Measurements from ENCODE around the gene DLGAP4. TPM values are rescaled to one million over a fixed set of nuclear protein-coding genes. Genes with fewer than 3 reads are reported as not detected.

The DLGAP4 gene
- total and polyA plus RNA-seq, 9 donors = 18.2 to 75.9 (median 53.1) TPM

DNA sequence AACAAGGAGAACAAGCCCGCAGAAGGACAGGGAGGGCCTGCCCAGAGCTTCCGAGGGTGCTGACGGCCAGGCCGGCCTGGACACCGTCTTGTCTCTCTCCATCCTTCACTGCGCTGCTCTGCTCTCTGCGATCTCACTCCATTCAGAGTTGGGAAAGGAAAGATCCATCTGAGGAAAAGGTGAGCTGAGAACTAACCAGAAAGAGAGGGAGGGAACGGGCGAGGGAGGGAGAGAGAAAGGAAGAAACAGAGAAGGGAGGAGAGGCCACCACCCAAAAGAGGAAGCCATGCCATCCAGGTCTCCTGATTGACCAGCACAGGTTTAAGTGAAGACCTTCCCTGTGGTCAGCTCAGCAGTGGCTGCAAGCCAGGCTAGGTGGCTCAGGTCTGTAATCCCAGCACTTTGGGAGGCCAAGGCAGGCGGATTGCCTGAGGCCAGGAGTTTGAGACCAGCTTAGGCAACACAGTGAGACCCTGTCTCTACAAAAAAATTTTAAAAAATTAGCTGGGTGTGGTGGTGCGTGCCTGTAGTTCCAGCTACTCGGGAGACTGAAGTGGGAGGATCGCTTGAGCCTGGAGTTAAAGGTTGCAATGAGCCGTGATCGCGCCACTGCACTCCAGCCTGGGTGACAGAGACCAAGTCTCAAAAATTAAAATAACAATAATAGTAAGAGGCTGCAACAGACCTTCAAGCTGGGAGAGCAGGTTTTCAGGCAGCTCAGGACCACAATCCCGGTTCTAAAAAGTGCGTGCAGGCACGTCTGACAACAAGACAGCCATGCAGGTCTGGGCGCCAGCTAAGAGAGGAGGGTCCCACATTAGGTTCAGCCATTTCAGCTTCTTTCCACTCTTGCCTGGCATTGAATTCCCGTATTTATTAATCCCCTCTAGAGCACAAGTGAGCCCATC lies 34.2 kb upstream of the DLGAP4 start:
- Histone ChIP-seq H3K4me1 (ENCODE audit: insufficient read depth) (no peaks in the 10 kb centered on the region), H3K27ac (no peak overlapping the region), H3K36me3 (no peaks in the 10 kb centered on the region), H3K27me3 (no peaks in the 10 kb centered on the region), H3K4me3 (no peak overlapping the region), H3K9me3 (no peaks in the 10 kb centered on the region)
- intact Hi-C loops (cut with DNase I) = no loop called here
- 87 to 89% (median 88%) methylated on average over 21 of the region's 21 CpGs for WGBS, 3 donors
- TF ChIP-seq EP300 (IDR thresholded peaks at IDR 0.05) = no peak
- TF ChIP-seq POLR2A (IDR thresholded peaks at IDR 0.05) = no peak
- TF ChIP-seq, protein P1, sequence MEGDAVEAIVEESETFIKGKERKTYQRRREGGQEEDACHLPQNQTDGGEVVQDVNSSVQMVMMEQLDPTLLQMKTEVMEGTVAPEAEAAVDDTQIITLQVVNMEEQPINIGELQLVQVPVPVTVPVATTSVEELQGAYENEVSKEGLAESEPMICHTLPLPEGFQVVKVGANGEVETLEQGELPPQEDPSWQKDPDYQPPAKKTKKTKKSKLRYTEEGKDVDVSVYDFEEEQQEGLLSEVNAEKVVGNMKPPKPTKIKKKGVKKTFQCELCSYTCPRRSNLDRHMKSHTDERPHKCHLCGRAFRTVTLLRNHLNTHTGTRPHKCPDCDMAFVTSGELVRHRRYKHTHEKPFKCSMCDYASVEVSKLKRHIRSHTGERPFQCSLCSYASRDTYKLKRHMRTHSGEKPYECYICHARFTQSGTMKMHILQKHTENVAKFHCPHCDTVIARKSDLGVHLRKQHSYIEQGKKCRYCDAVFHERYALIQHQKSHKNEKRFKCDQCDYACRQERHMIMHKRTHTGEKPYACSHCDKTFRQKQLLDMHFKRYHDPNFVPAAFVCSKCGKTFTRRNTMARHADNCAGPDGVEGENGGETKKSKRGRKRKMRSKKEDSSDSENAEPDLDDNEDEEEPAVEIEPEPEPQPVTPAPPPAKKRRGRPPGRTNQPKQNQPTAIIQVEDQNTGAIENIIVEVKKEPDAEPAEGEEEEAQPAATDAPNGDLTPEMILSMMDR (IDR thresholded peaks at IDR 0.05) = no peak
- no peak for DNase-seq

DNA sequence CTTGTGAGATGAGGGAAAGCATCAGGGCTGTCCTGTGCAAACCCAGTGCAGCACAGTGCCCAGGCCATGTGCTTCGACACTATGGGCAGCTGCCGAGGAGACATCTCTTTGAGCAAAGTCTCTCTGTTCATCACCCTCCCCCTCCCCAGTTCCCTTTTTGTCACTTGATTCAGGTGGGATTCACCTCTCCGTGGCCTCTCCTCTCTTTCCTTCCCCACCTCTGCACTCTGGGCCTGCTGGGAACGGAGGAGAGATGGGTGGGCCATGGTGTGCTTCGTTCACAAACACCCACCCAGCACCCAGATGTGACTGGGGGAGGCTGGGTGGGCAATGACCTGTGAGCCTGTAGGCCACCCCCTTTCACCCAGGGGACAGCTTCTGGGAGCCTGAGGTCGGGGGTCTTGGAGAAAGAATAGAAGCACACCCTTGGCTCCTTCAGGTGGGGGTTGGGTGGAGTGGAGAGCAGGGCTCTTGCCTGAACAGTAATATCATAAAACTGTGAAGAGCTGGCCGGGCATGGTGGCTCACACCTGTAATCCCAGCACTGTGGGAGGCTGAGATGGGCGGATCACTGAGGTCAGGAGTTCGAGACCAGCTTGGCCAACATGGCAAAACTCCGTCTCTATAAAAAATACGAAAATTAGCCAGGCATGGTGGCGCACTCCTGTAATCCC lies 33.5 kb upstream of the DLGAP4 start:
- WGBS, 3 donors = 81 to 82% (median 81%) methylated on average over 12 of the region's 12 CpGs
- Histone ChIP-seq H3K27ac (no peak overlapping the region), H3K4me3 (no peak overlapping the region), H3K9me3 (no peaks in the 10 kb centered on the region), H3K27me3 (no peaks in the 10 kb centered on the region), H3K36me3 (no peaks in the 10 kb centered on the region), H3K4me1 (ENCODE audit: insufficient read depth) (no peaks in the 10 kb centered on the region)
- TF ChIP-seq EP300 (IDR thresholded peaks at IDR 0.05) (no peak), POLR2A (IDR thresholded peaks at IDR 0.05) (no peak)
- TF ChIP-seq, protein P1 (IDR thresholded peaks at IDR 0.05) = no peak
- DNase-seq = no peak
- intact Hi-C loops (cut with DNase I) = no loop called here

DNA sequence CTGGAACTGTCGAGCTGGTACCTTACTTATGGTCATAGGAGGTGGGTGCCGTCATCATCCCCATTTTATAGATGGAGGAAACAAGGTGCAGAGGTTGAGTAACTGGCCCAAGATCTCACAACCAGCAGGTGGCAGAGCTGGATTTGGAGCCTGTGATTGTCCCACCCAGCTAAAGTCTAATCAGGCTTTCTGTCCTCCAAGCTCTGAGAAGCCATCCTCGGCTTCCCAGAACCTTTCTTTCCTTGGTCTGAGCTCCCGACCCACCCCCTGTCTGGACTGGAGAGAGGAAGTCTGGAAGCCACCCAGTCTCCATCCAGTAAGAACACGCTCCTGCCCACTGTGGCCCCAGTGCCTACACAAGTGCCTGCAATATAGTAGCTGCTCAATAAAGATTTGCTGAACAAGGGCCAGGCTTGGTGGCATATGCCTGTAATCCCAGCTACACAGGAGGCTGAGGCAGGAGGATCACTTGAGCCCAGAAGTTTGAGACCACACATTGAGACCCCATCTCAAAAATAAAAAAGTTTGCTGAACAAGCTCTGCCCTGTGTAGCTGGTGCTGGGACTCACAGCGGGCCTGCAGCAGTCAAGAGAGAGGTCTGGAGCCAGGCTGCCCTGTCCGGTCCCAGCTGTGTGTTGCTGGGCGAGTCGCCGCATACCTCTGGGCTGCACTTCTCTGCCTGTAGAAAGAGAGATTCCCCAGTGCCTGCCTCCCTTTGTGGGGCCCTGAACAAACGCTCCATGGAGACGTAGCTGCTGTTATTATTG lies 32.5 kb upstream of the DLGAP4 start:
- Histone ChIP-seq H3K4me3 (no peak overlapping the region), H3K9me3 (no peaks in the 10 kb centered on the region), H3K27ac (no peak overlapping the region), H3K27me3 (no peaks in the 10 kb centered on the region), H3K4me1 (ENCODE audit: insufficient read depth) (no peaks in the 10 kb centered on the region), H3K36me3 (no peaks in the 10 kb centered on the region)
- intact Hi-C loops (cut with DNase I) = no loop called here
- TF ChIP-seq EP300 (IDR thresholded peaks at IDR 0.05) (no peak), POLR2A (IDR thresholded peaks at IDR 0.05) (no peak)
- TF ChIP-seq, protein P1 (IDR thresholded peaks at IDR 0.05) = no peak
- DNase-seq = no peak
- 45 to 58% (median 47%) methylated on average over 12 of the region's 12 CpGs for whole genome bisulfite sequencing, 3 donors

DNA sequence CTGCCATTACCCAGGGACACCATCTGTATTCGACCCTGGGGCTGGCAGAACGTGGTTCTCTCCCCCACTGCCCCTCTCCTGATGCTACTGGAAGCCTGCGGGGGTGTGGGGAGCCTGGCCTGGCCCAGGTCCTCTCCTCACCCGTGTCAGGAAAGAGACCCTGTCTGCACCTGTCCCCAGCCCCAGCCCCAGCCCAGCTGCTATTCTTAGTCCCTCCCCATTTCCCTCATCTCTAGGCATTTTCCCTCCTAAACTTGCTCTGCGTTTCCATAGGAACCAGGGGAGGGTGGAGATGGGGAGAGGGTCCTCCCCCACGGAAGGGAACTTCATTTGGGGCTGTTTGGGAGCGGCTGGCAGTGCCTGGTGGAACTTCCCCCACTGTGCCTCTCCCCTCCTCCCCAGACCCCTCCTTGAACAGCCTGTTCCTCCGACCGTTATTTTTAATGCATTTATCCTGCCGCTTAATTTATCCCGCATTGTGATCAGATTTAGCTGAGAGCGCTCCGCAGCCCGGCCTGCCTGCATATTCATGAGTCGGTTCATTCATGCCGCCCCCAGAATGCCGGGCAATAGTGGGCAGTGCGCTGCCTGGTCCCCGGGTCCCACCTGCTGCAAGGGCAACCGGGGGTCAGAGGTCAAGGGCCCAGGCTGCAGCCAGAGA lies 31.8 kb upstream of the DLGAP4 start:
- Histone ChIP-seq H3K9me3 (no peaks in the 10 kb centered on the region), H3K4me3 (no peak overlapping the region), H3K4me1 (ENCODE audit: insufficient read depth) (no peaks in the 10 kb centered on the region), H3K36me3 (no peaks in the 10 kb centered on the region), H3K27me3 (no peaks in the 10 kb centered on the region), H3K27ac (no peak overlapping the region)
- intact Hi-C loops (cut with DNase I) = no loop called here
- TF ChIP-seq EP300 (IDR thresholded peaks at IDR 0.05) = no peak
- no peak for TF ChIP-seq POLR2A (IDR thresholded peaks at IDR 0.05)
- TF ChIP-seq, protein P1 (IDR thresholded peaks at IDR 0.05) = no peak
- no peak for DNase-seq
- 9 to 14% (median 10%) methylated on average over 20 of the region's 20 CpGs for WGBS, 3 donors

Data from ovary (tissue), 9 donors.